Measurements from ENCODE around the gene TBC1D4.
"Not testable (repeated sequence)": the region's sequence is repeated elsewhere in the genome, so short reads cannot be mapped to it uniquely, and the experiment has no call there.

TBC1D4 gene

DNA sequence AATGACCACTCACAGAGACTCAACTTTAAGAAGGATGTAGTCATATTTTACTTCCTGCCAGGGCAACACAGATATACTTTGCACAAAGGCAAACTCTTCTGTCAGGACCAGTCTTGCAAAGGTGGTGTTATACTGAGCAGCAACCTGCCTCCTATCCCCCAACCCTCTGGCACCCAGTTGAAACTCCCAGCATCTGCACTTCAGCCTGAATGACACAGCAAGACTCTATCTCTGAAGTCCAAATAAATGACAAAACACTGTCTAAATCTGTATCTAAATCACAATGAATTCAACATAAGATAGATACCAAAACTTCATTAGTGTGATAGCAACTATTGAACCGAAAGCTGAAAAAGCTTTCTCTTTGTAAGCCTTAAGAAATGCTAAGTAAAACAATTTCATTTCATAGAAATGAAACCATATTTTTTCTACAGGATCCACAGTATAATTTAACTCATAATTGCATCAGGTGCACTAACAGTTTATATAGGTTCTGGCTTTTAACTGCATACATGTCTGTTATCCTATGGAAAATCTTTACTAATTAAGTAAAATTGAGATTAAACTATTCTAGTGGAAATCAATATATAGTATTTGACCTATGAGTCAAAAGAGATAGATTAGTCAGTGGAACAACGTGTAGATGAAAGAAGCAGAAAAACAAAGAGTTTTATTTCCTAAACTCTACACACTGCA, 163.7 kb downstream of the TBC1D4 start:
- DNase-seq, result no peak

GRCh38 chr13:75316427-75316826, 165.5 kb downstream of the TBC1D4 start:
- DNase-seq, result no peak

- no peak for DNase-seq
Observed at GRCh38 chr13:75312884-75313520, 169.0 kb downstream of the TBC1D4 start.

- DNase-seq, result no peak
Observed at GRCh38 chr13:75309981-75310580, 171.9 kb downstream of the TBC1D4 start.

DNA sequence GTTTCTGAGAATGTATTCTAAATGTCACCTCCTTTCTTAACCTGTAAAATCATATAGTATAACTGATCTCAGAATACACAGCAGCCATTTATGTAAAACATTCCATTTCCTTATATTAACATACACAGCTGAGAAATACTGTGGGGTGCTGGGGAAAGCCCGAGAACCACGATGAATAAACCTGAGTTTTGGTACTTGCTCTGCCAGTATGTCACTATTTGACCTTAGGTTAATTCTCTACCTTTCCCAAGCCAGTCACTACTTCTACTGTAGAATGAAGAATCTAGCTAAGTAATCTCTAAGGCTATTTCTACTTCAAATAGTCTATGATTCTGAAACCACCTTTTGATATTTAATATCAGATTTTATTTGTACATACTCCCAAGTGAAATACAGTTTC, 173.7 kb downstream of the TBC1D4 start:
- DNase-seq, result no peak

GRCh38 chr13:75307370-75307949, 174.5 kb downstream of the TBC1D4 start:
- no peak for DNase-seq

DNA sequence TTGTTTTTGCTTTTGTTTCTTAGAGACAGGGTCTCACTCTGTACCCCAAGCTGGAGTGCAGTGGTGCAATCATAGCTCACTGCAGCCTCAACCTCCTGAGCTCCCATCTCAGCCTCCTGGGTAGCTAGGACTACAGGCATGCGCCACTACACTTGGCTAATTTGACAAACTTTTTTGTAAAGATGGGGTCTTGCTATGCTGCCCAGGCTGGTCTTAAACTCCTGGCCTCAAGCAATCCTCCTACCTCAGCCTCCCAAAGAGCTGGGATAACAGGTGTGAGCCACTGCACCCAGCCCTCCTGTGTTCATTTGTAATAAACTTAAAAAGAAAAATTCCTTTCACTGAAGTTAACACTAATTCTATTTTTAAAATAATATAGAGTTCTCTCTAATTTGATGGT, 175.0 kb downstream of the TBC1D4 start:
- not testable (repeated sequence) for DNase-seq

DNA sequence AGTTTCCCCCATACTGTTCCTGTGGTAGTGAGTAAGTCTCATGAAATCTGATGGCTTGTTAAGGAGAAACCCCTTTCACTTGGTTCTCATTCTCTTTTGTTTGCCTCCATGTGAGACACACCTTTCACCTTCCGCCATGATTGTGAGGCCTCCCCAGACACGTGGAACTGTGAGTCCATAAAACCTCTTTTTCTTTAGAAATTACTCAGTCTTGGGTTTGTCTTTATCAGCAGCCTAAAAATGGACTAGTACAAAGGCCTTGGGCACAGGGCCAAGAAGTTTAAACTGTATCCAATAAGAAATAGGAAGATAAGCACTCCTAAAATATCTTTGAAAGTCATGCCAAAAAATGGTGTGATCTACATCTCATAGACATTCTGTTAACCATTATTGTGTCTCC, 176.9 kb downstream of the TBC1D4 start:
- no peak for DNase-seq

DNA sequence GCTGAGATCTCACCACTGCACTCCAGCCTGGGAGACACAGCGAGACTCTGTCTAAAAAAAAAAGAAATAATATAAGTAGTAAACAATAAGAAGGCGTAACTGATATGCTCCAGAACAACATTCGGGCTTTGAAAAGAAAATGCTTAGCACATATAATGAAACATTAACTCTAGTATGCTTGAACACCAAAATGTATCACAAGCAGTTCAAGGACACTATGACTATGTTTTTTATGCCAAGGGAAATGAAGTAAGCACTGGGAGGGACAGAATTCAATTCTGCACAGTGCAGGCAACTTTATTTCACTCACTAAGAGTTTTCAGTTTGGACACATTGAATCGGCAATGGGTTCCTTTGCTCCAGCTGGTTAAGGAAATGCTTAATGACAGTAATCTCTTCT, 178.7 kb downstream of the TBC1D4 start:
- no peak for DNase-seq

- no peak for DNase-seq
Observed at GRCh38 chr13:75302071-75302698, 179.8 kb downstream of the TBC1D4 start.

- no peak for DNase-seq
Observed at GRCh38 chr13:75299913-75300862, 181.8 kb downstream of the TBC1D4 start.

DNA sequence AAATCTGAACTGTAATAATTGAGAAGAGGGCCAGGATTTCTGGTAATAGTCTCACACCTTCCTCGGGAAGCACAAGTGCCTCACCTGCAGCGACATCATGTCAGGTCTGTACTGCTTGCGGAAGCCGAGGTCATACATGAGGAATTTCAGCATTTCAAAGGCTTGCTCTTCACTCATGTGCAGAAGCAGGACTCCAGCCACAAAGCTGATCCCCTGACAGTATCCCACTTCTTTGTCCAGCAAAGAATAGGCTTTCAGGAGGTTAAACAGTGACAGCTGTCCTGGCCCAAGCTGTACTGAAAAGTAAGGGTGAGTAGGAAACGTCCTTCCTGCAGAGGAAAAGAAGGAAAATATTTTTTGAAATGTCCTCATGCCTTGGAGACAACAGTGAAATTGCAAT, 182.7 kb downstream of the TBC1D4 start:
- no peak for DNase-seq

DNA sequence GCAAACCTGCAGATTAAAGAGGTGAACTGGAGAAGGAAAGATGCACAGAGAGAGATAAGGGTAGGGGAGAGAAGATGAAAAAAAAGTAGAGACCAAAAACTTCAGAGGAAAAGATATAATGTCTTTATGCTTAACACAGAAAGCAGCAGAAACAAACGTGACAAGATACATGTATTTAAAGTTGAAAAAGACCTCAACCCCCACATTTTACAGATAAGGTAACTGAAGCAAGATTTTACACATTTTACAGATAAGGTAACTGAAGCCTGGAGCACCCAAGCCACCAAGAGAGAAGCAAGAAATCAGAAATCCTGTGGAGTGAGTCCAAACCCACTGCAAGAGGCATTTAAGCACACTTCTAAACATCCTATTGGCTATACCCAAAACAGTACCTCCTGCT, 185.3 kb downstream of the TBC1D4 start:
- DNase-seq, result no peak

DNA sequence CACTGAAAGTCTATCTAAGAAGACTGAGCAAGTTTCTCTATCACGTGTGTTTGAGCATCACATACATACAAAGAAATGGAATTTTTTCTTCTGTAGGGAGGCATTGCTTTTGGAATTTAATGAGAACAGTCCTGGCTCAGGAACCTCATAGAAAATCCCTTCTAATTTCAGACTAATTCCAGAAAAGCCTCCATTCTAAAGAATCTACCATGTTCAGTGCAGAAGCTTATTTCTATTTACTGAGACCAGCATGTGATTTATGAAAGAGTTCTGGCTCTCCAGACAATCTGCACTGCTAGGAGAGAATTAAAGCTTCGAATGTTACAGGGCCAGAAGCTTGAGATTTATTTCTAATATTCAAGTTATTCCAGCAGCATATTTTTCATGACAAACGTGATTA, 186.8 kb downstream of the TBC1D4 start:
- DNase-seq, result no peak

DNA sequence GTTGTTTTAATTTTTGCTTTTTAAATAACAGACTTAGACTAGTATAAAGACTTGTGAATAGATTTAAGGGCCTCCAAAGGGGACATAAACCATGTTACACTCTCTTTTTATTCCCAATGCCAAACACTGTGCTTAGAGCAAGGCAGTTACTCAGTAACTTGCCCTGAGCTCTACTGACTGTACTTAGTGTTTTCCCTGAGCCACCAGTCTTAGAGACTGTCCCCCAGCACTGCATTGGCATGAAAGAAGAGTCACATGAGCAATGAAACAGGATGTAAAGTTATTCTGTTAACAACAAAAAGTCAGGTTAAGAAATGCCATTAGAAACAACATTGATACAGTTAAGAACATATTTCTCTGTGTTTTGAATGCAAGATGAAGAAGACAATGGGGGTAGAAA, 187.9 kb downstream of the TBC1D4 start:
- DNase-seq, result no peak

DNA sequence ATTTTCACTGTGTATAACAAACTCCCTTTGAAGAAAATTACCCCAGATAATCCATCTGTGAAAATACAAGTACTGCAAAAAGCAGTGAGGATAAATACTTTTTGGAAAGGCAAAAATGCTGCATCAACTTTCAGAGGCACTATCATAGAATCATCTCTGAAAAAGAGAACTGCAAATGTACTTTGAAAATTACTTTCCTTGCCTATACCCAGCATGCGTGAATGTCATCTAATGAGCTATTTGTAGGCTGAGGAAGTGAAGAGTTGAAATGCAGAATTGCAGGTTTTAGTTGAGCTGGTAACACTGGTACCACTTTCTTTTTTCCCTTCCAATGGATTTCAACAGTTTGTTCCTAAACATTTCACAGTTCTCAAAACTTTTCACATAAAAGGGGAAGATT, 196.7 kb downstream of the TBC1D4 start:
- DNase-seq, result no peak

- no peak for DNase-seq
Observed at GRCh38 chr13:75279834-75280369, 202.1 kb downstream of the TBC1D4 start.

GRCh38 chr13:75273695-75274094, 208.3 kb downstream of the TBC1D4 start:
- DNase-seq, result not testable (repeated sequence)

DNA sequence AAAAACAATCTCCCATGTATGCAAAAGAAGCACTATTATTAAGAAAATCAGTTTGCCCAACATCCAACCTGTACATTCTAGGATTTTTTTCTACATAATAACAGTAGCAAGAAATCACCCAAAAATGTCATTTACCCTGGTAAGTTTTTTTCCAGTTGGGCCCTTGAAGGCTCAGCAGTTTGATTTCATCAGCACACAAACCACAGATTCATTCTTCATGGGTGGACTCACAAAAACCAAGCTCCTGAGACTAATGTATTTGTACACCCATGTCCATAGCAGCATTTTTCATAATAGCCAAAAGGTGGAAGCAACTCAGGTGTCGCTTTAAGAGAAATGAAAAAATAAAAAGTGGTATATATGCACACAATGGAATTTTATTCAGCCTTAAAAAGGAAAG, 210.1 kb downstream of the TBC1D4 start:
- no peak for DNase-seq

DNA sequence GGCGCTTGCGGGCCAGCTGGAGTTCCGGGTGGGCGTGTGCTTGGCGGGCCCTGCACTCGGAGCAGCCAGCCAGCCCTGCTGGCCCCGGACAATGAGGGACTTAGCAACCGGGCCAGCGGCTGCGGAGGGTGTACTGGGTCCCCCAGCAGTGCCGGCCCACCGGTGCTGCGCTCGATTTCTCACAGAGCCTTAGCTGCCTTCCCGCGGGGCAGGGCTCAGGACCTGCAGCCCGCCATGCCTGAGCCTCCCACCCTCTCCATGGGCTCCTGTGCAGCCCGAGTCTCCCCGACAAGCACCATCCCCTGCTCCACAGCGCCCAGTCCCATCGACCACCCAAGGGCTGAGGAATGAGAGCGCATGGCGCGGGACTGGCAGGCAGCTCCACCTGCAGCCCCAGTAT, 213.5 kb downstream of the TBC1D4 start:
- DNase-seq, result not testable (repeated sequence)

DNA sequence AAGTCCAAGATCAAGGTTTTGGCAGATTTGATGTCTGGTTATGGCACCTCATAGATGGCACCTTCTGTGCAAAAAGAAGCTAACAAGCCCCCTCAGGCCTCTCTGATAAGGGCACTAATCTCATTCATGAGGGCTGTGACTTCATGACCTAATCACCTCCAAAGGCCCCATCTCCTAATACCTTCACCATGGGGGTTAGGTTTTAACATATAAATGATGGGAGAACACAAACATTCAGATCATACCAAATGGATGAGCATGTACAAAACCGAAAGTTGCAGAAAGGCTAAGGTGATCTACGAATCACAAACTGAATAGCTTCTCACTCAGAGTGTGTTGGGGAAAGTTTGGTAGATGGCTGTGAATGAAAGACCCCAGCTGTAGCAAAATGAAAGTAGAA, 217.4 kb downstream of the TBC1D4 start:
- DNase-seq, result no peak

GRCh38 chr13:75263741-75264407, 218.1 kb downstream of the TBC1D4 start:
- DNase-seq, result no peak
